ENCODE results near the gene TNNI3. TPM values are rescaled to one million over a fixed set of nuclear protein-coding genes. Genes with fewer than 3 reads are reported as not detected.
A peak's percentile ranks its signal among the peaks of the same experiment; 100 is the strongest.

The TNNI3 gene
- total and polyA plus RNA-seq, 9 of the 15 experiments (the other 6 are each of a cell fraction or from before 2014, with no cell fraction given), result 4.7 to 158 (median 42.0) TPM

GRCh38 chr19:55173714-55174409, 16.3 kb upstream of the TNNI3 start (continued):
- no peak for TF ChIP-seq AFF4 (CRISPR knock-in tag; IDR thresholded peaks at IDR 0.05)
- no peak for TF ChIP-seq NFXL1 (CRISPR knock-in tag; IDR thresholded peaks at IDR 0.05)
- TF ChIP-seq ZBTB17 (CRISPR knock-in tag; IDR thresholded peaks at IDR 0.05), result 0 out of 2 replicates have a peak, but pooled peaks have one; percentile 8
- no peak for TF ChIP-seq RBBP5 (IDR thresholded peaks at IDR 0.05; ENCODE audit: borderline replicate concordance, insufficient read depth, low read length, poor library complexity, severe bottlenecking)
- TF ChIP-seq ZZZ3 (IDR thresholded peaks at IDR 0.05), result no peak
- TF ChIP-seq GATAD2B (IDR thresholded peaks at IDR 0.05; ENCODE audit: borderline replicate concordance), result no peak
- TF ChIP-seq HDAC3 (IDR thresholded peaks at IDR 0.05; ENCODE audit: borderline replicate concordance, partially characterized antibody), result no peak
- no peak for TF ChIP-seq JUND (IDR thresholded peaks at IDR 0.05; ENCODE audit: borderline replicate concordance, low read depth, low read length)
- TF ChIP-seq JUND (tag; IDR thresholded peaks at IDR 0.05; ENCODE audit: borderline replicate concordance, low read depth, low read length), result no peak
- no peak for TF ChIP-seq TSC22D4 (tag; IDR thresholded peaks at IDR 0.05)
- no peak for TF ChIP-seq POLR3G (IDR thresholded peaks at IDR 0.05; ENCODE audit: extremely low read depth, insufficient read length, insufficient replicate concordance)
- TF ChIP-seq BRF2 (IDR thresholded peaks at IDR 0.05; ENCODE audit: borderline replicate concordance, insufficient read depth, insufficient read length), result no peak
- 0 out of 4 replicates have a peak, but pooled peaks of 1 of the 2 experiments have one; percentile 26 for TF ChIP-seq UBTF (IDR thresholded peaks at IDR 0.05; ENCODE audit: borderline replicate concordance in 1 of 2, low read depth in 2 of 2, low read length in 2 of 2)
- TF ChIP-seq ZNF175 (CRISPR knock-in tag; IDR thresholded peaks at IDR 0.05; ENCODE audit: low read depth), result no peak
- no peak for TF ChIP-seq MAX (CRISPR knock-in tag; IDR thresholded peaks at IDR 0.05)
- 0 out of 2 replicates have a peak, but pooled peaks have one; percentile 26 for TF ChIP-seq NFRKB (IDR thresholded peaks at IDR 0.05; ENCODE audit: low read depth)
- TF ChIP-seq FOXK2 (conservative IDR thresholded peaks at IDR 0.05 in 1 of 2, IDR thresholded peaks at IDR 0.05 in 1 of 2; ENCODE audit: low read depth in 2 of 2), result no peak
- no peak for TF ChIP-seq NFE2L1 (tag; IDR thresholded peaks at IDR 0.05; ENCODE audit: borderline replicate concordance, low read depth)
- no peak for TF ChIP-seq KLF6 (CRISPR knock-in tag; IDR thresholded peaks at IDR 0.05; ENCODE audit: borderline replicate concordance)
- no peak for TF ChIP-seq IFI16 (CRISPR knock-in tag; IDR thresholded peaks at IDR 0.05)
